Brain pericyte (primary cell): ENCODE measurements around the gene ABCA1.
"Not testable (repeated sequence)": the region's sequence is repeated elsewhere in the genome, so short reads cannot be mapped to it uniquely, and the experiment has no call there.

Experiments
- DNase-seq: peaks from one replicate; pipeline ENCODE4 v3.0.0-alpha.2; 2012; ENCODE audit warnings: low read depth, low spot score

Gene ABCA1

DNA sequence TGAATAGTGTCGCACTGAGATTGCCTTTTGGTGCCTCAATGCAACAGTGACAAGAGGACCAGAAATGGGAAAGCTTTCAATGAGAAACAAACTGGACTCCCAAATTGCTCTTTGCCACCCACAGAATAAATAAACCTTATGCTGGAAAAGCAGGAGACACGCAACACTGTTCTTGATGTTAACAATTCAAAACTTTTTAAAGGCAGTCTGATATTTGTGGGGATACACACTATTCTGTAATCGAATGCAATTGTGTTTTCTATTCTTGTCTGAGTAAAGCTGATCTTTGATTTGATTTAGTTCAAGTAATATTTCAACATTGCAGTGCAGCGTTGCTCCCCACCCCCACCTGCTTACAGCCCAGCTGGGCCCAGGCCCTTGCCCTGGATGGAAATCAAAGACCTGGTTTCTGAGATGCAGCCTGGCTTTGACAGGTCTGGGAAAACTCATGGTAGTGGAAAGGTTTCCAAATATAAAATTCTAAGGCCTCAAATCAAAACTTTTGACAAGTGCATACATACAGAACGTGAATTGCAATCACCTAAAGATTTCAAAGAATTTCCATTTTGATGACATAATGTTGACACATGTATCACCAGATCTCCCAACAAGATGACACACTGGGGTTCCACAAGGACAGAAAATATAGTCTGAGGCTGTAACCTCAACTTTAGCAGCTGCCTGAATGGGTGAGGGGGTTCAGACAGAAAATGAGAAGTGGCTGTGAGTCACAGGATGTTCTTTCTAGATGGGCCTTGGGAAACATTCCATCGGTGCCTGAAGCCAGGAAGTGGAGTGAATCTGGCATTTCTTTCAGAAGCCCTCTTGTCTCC, 55.1 kb downstream of the ABCA1 start:
- no peak for DNase-seq

DNA sequence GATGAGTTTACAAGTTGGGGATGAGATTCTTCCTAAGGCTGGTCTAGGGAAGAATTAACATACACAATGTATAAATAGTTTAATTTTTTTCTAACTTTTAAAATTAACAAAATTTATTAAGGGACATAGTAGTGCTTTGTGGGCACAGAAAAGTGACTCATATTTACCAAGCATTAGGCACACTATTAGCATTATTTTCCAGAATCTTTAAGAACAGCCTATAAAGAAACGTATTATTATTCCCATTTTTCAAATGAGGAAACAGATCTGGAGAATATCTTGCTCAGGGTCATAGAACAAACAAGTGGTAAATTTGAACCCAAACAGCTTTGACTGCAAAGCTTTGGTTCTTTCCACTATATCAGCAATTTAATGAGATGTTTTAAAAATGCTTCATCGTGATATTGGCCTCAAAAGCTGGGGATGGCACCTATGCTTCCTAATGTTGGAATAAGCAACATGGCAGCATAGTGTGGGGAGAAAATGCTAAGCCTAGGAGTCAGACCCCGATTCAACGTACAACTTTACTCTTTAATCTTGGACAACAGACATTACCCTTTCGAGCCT, 55.9 kb downstream of the ABCA1 start:
- DNase-seq = no peak

DNA sequence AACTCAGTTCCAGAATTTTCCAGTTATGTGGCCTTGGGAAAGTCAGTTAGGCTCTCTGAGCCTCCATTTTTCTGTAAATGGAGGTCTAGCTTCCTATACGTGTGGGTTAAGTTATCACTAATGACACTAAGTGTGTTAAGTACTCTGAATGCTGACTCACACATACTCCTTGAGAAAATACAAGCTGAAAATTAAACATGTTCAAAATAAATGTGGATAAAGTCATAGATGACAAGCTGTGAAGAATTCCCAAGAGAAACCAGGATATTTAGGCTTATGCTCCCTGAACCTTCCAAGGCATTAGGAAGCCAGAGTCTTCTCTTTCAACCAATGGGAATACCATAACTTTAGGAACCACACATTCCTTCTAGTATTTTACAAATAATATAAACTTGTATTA, 58.1 kb downstream of the ABCA1 start:
- DNase-seq = no peak

DNA sequence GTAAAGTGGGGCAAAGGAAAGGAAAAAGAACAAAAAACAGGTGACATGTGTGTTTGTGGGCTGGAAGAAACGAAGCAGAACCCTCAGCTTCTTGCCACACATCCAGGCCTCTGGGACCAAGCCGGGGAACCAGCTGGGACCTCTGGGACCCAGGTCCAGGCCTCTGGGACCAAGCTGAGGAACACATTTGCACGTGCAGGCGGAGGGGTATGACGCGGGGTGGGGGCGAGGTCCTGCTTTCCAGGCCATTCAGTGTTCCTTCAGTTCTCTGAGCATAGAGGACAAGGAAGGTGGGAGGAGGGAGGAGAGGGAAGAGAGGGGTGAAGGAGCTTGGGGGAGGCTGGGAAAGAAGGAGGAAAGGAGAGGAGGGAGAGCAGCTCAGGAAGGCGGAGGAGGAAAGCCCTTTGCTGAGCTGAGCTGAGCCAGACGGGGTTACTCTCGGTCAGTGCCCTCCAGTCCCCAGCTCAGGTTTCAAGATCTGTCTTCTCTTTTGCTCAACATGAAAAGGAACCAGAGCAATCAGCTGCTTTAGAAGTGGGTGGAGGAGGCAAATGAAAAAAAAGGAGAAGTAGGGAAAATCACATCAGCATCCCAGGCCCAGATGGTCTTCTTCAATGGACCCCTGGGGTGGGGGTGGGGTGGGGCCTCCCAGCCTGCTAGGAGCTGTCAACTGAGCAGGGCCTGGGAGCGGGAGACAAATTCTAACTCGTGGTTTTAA, 59.1 kb downstream of the ABCA1 start:
- DNase-seq = peak; percentile 68

DNA sequence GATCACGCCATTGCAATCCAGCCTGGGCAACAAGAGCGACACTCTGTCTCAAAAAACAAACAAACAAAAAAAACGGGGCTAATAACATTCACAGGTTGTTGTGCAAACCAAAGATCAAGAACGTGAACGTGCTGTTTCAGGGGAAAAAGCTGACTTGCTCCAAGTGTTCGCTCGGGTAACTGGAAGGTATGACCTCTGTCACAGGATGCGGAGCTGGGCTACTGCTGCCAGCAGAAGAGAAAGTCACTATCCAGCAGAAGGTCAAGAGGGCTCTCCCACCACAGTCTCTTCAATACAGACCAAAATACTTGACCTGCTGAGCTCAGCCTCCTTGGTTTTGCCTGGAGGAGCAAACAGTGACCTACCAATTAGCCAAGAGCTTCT, 59.7 kb downstream of the ABCA1 start:
- DNase-seq = no peak

DNA sequence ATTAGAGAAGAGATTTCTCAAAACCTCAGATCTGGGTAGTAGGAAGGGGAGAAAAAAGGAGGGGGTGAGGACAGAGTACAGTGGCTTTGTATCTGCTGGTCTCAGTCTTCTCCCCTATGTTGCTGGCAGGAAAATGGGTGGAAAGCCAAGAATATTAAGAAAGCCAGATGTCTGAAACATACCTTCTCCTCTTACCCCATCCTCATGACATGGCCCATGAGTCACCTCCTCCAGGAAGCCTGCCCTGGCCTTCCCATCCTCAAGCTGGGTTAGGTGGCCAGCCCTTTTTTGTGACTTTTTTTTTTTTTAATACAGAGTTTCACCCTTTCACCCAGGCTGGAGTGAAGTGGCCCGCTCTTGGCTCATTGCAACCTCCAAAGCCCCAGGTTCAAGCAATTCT, 61.8 kb downstream of the ABCA1 start:
- DNase-seq = no peak

DNA sequence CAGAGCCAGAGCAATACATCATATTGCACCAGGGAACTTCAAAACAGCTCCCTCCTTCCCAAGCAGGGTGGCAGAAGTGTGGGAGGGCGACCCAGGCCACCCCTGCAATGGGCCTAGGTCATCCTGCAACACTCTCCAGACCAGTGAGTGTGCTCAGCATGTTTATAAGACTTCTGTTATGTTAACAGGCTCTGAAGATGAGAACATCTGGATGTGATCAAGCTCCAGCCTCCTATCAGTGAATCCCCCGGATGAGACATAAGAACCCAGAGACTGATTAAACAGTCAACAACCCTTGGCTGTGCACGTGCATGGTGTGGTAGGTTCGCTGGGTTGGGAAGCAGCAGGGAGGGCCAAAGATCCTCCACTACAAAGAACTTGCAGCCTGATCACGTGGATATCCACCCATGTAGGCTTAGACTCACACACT, 63.3 kb downstream of the ABCA1 start:
- peak; percentile 86 for DNase-seq

DNA sequence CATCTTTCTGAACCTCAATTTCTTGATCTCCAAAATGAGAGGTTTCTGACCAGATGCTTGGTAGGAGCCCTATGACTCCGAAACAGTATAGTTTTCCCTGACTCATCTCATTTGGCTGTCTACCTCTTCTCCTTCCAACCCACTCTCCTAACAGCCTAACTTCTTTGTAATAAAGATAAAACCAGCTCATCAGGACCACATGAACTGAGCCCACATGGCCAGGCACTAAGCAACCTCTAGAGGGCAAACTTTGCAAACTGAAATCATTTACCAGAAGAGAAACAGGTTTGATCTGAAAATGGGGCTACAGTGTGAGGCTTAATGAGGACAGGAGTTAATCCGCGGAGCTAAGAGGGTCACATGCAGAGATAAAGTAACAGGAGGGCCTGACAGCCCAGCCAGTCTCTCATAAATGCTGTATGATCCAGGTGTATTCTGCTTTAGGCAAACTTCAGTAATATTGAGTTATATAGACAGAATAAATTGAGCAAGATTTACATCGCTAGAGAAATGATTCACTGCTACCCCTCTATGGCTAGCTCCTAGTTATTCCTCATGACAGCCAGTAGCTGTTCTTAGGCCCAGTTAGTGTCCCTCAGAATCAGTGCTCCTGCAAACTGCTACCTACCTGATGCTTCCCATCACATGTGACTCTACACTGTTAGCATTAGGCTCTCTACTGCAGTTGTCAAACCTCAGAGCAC, 64.6 kb downstream of the ABCA1 start:
- DNase-seq = peak; percentile 32

DNA sequence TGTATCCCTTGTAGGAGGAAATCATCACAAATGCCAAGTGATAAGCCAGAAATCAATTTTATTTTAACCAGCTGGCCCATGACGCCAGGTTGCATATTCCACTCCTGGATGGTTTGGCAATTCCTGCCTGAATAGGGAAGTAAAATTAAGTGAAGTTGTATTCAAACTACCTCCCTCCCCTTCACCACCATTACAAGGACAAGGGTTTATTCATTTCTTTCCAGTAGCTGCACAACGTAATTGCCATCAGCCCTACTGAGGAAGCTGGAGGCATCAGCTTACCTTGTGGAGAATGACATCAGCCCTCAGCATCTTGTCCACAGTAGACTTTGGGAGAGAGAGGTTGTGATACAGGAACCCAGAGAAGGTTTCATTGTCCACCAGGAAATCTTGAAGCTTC, 66.6 kb downstream of the ABCA1 start:
- DNase-seq = no peak

DNA sequence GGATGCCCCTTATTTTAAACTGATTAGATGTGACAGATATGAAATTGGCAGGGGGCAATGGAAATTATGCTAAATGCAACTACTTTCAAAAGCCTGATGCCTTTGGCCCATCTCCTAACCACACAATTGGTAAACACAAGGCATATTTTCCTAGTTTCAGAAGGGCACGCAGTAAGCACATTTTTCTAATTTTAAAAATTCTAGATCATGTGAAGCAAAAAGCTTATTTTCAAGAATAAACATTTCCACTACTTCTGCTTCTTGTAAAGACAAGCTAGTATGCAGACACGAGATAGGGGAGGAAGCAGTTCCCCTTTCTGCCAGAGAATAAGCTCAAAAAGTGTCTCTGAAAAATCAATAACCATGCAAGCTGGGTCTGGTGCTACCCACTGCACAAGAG, 67.7 kb downstream of the ABCA1 start:
- DNase-seq = no peak

DNA sequence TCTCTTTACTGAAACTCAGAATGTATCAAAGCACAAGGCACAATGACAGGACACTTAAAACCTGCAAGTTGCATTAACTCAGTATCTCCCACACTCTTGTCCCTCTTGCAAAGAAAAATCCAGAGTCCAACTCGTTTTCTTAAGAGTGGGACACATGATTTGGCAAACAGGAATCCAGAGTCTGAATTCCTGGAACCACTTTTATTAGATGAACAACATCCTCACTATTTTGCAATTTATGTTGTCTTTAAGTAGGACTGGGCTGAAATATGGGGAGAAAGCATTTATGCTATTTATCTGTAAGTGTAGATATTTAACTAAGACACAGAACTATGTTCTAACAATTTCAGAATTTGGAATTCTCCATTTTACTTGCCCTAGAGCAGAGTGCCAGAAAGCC, 69.1 kb downstream of the ABCA1 start:
- DNase-seq = no peak

DNA sequence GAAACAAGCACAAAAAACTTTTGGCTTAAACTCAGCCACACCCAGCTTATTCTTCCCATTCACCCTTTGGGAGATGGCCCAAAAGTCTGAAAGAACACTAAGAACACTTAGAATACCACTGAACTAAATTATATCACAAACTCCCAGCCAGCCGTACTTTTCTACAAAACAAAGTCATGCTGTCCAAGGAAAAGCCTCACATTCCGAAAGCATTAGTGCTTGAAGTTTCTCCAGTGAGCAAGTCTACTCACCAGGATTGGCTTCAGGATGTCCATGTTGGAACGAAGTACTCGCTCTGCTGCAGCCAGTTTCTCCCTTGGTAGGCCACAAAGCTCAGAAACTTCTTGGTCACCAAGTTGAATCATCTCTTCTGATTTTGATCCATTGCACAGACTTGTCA, 69.7 kb downstream of the ABCA1 start:
- no peak for DNase-seq

DNA sequence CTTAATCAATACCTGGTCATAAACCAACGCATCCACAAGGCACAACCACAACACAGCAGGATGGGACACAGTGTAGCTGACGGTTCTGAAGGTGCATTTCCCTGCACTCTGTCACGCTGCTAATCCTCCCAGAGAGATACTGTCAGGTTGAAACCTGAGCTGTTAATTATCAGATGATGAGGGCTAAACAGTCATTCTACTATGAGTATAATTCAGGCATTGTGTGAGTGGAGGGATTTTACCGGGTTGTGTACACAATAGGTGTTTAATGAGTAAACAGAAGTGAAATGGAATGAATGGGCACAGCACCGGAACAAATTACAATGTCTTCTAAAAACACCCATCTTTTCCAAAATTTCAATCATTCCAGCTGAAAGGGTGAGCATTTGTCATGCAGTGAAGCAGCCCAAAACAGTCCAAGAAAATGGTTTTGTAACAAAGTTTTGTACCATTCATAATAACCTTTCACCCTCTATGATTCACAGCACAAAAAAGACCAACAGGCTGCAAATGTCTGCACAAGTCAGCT, 71.5 kb downstream of the ABCA1 start:
- DNase-seq = no peak

DNA sequence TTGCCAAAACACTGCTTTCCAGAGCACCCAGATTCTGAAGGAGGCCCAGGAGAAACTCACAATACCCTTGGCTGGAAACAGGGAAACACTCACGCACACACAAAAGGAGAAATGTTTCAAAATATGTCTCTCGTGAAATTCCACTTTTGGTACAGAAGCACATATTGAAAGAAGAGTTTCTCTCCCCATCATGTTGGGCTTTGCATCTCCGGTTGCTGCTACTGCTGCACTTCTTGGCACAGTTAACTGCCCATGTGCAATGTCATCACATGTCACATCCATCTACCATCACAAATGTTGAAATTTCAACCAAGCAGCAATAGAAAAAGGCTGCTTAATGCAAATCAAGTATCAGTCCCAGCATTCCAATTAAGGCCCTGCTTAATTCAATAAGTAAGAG, 72.1 kb downstream of the ABCA1 start:
- DNase-seq = no peak

DNA sequence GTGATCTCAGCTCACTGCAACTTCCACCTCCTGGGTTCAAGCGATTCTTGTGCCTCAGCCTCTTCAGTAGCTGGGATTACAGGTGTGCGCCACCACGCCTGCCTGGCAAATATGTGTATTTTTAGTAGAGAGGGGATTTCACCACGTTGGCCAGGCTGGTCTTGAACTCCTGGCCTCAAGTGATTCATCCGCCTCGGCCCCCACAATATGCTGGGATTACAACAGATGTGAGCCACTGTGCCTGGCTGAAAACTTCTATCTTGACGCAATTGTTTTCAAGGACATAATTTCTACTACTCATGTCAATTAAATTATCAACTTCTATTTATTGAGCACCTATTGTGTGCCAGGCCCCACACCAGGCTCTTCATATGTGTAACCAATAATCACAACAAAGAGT, 72.7 kb downstream of the ABCA1 start:
- not testable (repeated sequence) for DNase-seq

DNA sequence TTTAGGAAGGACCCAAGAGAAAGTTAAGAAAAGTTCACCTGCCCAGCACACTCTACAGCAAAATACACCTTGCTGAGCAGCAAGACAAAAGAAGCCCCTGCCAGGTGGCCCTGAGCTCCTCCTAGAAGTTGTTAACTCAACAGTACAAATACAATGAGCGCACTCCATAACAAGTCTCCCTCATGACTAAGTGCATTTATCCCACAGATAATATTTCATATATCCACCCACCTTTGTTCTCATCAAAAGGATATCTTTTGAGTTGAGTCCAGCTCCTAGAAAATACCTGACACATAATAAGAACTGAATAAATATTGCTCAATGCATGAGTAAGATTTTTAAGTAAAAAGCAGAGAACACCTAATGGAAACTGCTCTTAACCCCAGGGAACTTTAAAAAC, 73.3 kb downstream of the ABCA1 start:
- DNase-seq = no peak

DNA sequence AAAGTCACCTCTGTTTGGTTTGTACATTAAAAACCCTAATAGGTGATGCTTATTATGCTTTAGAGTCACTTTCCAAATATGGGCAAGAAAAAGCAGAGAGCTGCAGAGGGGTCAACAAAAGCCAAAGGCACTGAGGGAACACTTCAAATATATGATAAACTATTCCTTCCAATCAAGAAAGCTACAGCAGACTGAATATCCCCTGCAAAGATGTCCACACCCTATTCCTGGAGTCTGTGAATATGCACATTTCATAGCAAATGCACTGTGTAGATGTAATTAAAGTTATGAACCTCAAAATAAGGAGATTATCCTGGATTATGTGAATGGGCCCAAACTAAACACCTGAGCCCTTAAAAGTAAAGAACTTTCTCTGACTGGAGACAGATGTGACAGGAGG, 74.3 kb downstream of the ABCA1 start:
- DNase-seq = no peak

DNA sequence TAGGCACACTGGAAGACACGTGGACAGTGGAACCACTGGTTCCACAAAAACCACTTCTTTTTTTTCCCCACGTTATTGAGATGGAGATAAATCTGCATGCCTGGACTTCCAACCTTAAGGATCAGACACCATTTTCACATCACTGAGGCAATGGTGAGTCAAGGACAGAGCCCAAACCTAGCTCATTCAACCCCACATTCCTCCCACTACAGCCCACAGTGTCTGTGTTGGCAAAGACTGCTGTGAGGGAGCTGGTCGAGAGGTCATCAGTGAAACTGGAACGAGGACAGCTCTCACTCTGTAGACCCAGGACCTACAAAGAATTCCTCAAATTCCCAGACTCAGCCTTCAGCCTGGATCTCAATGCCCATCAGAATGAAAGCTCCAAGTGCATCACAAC, 74.8 kb downstream of the ABCA1 start:
- no peak for DNase-seq

DNA sequence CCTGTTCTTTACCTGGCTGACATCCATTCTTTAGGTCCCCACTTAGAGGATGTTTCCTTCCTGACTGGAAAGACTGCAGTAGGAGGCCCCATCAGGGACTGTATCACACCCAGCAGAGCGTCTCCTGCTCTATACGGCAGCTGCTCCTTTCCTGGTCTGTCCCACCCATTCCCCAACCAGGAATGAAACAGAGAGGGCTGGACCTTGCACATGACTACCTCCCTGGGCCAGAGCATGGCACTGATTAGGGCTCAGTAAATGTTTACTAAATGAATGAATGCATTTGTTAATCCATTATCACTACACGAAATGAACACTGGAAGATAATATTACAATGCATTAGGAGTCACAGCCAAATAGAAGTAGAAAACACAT, 76.4 kb downstream of the ABCA1 start:
- no peak for DNase-seq

DNA sequence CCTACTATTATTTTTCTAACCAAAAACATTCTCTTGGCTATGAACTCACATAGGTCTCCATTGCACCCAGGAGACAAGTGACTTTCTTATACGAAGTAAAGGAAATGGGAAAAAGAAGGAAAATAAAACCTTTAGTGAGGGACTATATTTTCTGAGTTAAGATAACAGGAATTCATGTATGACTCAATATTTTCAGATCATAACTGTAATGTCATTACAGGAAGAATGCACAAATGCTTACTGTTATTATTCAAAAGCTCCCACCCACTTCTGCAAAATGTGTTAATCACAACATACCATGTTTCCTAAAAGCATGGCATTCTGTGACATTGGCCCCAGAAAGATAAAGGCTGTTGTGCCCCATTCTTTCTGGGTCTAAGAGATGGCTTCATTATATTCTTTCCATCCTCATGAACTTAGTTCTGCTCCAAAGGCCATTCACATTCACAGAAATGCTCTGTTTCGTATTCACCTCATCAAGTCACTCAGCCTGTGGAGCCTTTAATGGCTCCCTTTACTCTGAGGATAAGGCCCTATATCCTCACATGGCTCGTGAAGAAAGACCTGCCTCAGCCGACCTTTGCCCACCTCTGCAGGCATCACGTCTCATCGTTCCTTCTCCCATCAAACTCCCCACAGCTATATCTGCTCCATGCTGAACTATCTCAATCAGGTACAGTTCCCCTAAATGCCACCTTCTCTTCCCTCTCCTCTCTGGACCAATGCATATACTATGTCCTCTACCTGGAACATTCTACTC, 77.0 kb downstream of the ABCA1 start:
- DNase-seq = no peak

DNA sequence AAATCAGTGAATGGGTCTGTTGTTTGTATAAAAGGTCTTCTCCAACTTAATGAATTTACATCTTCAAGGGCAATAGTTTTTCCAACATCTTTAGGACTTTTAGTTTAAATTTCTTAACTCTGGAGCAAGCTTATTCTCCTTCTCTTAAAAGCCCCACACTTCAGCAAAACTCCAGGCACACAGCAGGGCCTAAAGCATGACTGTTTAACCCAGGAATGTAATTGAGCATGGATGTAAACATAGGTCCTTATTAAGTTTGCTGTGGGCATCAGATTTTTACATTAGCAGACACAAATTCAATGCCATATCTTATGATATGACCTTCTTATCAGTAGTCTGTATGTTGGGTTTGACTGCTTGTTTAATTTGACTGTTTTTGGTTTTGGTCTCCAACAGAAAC, 78.9 kb downstream of the ABCA1 start:
- no peak for DNase-seq
